Mucosa of gallbladder (tissue), 1 donor: Measurements from ENCODE around the gene ZNF234. TPM values are rescaled to one million over a fixed set of nuclear protein-coding genes. Genes with fewer than 3 reads are reported as not detected.
"Not testable (repeated sequence)": the region's sequence is repeated elsewhere in the genome, so short reads cannot be mapped to it uniquely, and the experiment has no call there.

Source experiments
- DNase-seq: peaks from one replicate; pipeline ENCODE4 v3.0.0-alpha.2; 2020; ENCODE audit warnings: low spot score
- total RNA-seq: library from RNA; stranded (reverse); gene quantifications from one replicate; pipeline ENCODE4 v1.2.1, GENCODE V29; 2021
- donor health status: DM: no; HTN: no; CAD: no.

ZNF234 gene
- total RNA-seq = 11.3 TPM

- peak; percentile 84 for DNase-seq
Measured at GRCh38 chr19:44141191-44142058, at the start of gene ZNF234. Gene ZNF234 (plus strand): TSS chr19:44141554. CDS start chr19:44144633, 3,079 bp downstream.

- DNase-seq = no peak
Measured at GRCh38 chr19:44092108-44092507, 49.2 kb upstream of the ZNF234 start.

- peak; percentile 94 for DNase-seq
Measured at GRCh38 chr19:44093931-44094765, 47.2 kb upstream of the ZNF234 start, which contains the start of gene ZNF224. Gene ZNF224 (plus strand): TSS chr19:44094361. CDS start chr19:44097874, 3,513 bp downstream.

GRCh38 chr19:44107751-44108150 lies 33.6 kb upstream of the ZNF234 start:
- no peak for DNase-seq

GRCh38 chr19:44109458-44109857 lies 31.9 kb upstream of the ZNF234 start:
- no peak for DNase-seq

GRCh38 chr19:44111910-44112463 lies 29.4 kb upstream of the ZNF234 start:
- DNase-seq = peak; percentile 16

GRCh38 chr19:44112802-44113137 lies 28.6 kb upstream of the ZNF234 start:
- no peak for DNase-seq

- DNase-seq = peak; percentile 99
Measured at GRCh38 chr19:44113138-44113783, 28.1 kb upstream of the ZNF234 start, which contains the start of gene ZNF225. Gene ZNF225 (plus strand): TSS chr19:44113399. CDS start chr19:44115828, 2,429 bp downstream.

- DNase-seq = no peak
Measured at GRCh38 chr19:44113784-44114390, 27.5 kb upstream of the ZNF234 start.

GRCh38 chr19:44121162-44121561 lies 20.2 kb upstream of the ZNF234 start:
- DNase-seq = not testable (repeated sequence)

- no peak for DNase-seq
Measured at GRCh38 chr19:44131955-44132354, 9.4 kb upstream of the ZNF234 start.

GRCh38 chr19:44142059-44142433 lies 692 bp downstream of the ZNF234 start:
- no peak for DNase-seq

GRCh38 chr19:44149776-44150175 lies 8.4 kb downstream of the ZNF234 start:
- DNase-seq = no peak

GRCh38 chr19:44151491-44151890 lies 10.1 kb downstream of the ZNF234 start:
- no peak for DNase-seq

- DNase-seq = no peak
Measured at GRCh38 chr19:44156475-44156874, 15.1 kb downstream of the ZNF234 start.

- no peak for DNase-seq
Measured at GRCh38 chr19:44163789-44164188, 22.4 kb downstream of the ZNF234 start.

GRCh38 chr19:44164327-44164672 lies 22.9 kb downstream of the ZNF234 start:
- DNase-seq = no peak

- peak; percentile 96 for DNase-seq
Measured at GRCh38 chr19:44164673-44165512, 23.5 kb downstream of the ZNF234 start, which contains the start of gene ZNF226. Gene ZNF226 (plus strand): TSS chr19:44165100. CDS start chr19:44170081, 4,981 bp downstream.

- not testable (repeated sequence) for DNase-seq
Measured at GRCh38 chr19:44170660-44171059, 29.3 kb downstream of the ZNF234 start.

- no peak for DNase-seq
Measured at GRCh38 chr19:44176590-44176989, 35.2 kb downstream of the ZNF234 start.
